Bronchial epithelial cell (primary cell): Measurements from ENCODE around the gene GPC4. TPM values are rescaled to one million over a fixed set of nuclear protein-coding genes. Genes with fewer than 3 reads are reported as not detected.

Source experiments
- DNase-seq: peaks from one replicate; pipeline ENCODE4 v3.0.0-alpha.2; 2010; ENCODE audit warnings: low read depth
- FAIRE-seq: peaks from 2 replicates; lab custom pipeline; 2011; peaks lifted over from hg19 to GRCh38; lab: Jason Lieb, UNC
- H3K27me3 ChIP-seq: 2 replicates; pipeline ENCODE4 v1.5.1; 2011; ENCODE audit warnings: low read length; ENCODE audit not compliant: control insufficient read depth, insufficient read depth
- H3K36me3 ChIP-seq: 2 replicates; pipeline ENCODE4 v1.5.1; 2011; ENCODE audit warnings: low read length; ENCODE audit not compliant: control insufficient read depth, insufficient read depth
- H3K4me3 ChIP-seq: 2 replicates; pipeline ENCODE4 v1.5.1; 2011; ENCODE audit warnings: mild to moderate bottlenecking, low read depth, low read length, control low read depth
- total RNA-seq: library from RNA; depleted of rRNA; stranded (reverse); fragments of >200 nt; gene quantifications from 2 replicates; pipeline ENCODE4 v1.2.1, GENCODE V29; 2014
- TF ChIP-seq, protein P1 (sequence below): IDR thresholded peaks from 2 replicates; pipeline ENCODE4 v1.5.1; 2011; ENCODE audit warnings: mild to moderate bottlenecking, moderate library complexity, low read length, control low read depth, inconsistent platforms; ENCODE audit not compliant: insufficient read depth, severe bottlenecking

Gene GPC4
- total RNA-seq, 1 donor from 2014 or later, result 0.26 TPM

GRCh38 chrX:133346026-133346425 is 69.3 kb downstream of the GPC4 start:
- TF ChIP-seq, protein P1, sequence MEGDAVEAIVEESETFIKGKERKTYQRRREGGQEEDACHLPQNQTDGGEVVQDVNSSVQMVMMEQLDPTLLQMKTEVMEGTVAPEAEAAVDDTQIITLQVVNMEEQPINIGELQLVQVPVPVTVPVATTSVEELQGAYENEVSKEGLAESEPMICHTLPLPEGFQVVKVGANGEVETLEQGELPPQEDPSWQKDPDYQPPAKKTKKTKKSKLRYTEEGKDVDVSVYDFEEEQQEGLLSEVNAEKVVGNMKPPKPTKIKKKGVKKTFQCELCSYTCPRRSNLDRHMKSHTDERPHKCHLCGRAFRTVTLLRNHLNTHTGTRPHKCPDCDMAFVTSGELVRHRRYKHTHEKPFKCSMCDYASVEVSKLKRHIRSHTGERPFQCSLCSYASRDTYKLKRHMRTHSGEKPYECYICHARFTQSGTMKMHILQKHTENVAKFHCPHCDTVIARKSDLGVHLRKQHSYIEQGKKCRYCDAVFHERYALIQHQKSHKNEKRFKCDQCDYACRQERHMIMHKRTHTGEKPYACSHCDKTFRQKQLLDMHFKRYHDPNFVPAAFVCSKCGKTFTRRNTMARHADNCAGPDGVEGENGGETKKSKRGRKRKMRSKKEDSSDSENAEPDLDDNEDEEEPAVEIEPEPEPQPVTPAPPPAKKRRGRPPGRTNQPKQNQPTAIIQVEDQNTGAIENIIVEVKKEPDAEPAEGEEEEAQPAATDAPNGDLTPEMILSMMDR, result no peak
- H3K4me3 ChIP-seq, result no peak overlapping the region
- no peak for FAIRE-seq

DNA sequence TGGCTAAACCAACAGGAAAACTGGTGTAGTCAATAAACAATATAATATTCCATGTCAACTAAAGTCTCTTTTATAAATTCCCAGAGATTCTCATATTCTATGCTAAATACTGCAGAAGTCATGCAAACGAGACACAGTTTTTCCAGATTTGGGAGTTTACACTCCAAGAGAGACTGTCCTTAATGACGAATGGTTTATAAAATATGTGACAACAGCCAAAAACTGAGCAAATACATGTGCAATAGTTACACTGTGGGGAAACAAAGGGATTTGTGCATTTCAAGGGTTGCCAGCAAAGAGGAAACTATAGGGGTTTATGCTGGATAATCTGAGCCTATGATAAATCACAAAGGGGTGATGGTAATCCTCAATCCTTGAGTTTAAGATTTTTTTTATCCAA is 75.7 kb downstream of the GPC4 start:
- no peak overlapping the region for H3K4me3 ChIP-seq
- no peaks in the 10 kb centered on the region for H3K36me3 ChIP-seq
- FAIRE-seq (no peak), DNase-seq (no peak)
- no peaks in the 10 kb centered on the region for H3K27me3 ChIP-seq
- TF ChIP-seq, protein P1, result no peak

More at GRCh38 chrX:133346026-133346425, 69.3 kb downstream of the GPC4 start:
- no peaks in the 10 kb centered on the region for H3K36me3 ChIP-seq
- DNase-seq, result no peak
- H3K27me3 ChIP-seq, result no peaks in the 10 kb centered on the region

DNA sequence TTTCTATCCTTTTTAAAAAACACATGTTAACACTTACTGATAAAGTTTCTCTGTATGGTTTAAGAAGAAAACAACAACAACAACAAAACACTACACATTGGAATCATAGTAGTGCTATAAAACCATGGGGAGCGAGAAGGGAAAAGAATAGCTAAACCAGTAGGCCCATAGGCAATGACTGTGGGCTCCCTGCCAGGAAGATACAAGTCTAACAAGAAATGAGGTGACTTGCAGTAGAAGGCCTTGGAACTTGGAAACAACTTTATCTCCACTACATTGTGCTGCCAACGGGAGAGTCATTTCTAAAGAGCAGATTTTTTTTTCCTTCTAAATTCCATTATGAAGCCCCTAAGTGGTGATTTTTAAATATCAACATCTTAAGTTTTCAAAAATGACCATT is 78.0 kb downstream of the GPC4 start:
- Histone ChIP-seq H3K27me3 (no peaks in the 10 kb centered on the region), H3K36me3 (no peaks in the 10 kb centered on the region), H3K4me3 (no peak overlapping the region)
- DNase-seq (peak; percentile 19), FAIRE-seq (no peak)
- TF ChIP-seq, protein P1, result no peak

- TF ChIP-seq, protein P1, result peak; percentile 41
- Histone ChIP-seq H3K36me3 (no peaks in the 10 kb centered on the region), H3K27me3 (no peaks in the 10 kb centered on the region), H3K4me3 (no peak overlapping the region)
- DNase-seq (peak; percentile 26), FAIRE-seq (no peak)
These were observed 80.3 kb downstream of the GPC4 start for GRCh38 chrX:133335027-133335426.

- H3K36me3 ChIP-seq, result no peaks in the 10 kb centered on the region
- DNase-seq (no peak), FAIRE-seq (no peak)
- H3K4me3 ChIP-seq, result no peak overlapping the region
- H3K27me3 ChIP-seq, result no peaks in the 10 kb centered on the region
- TF ChIP-seq, protein P1, result no peak
These were observed 82.0 kb downstream of the GPC4 start for GRCh38 chrX:133333154-133333750.

GRCh38 chrX:133332737-133333136 is 82.6 kb downstream of the GPC4 start:
- peak; percentile 6 for DNase-seq
- Histone ChIP-seq H3K4me3 (no peak overlapping the region), H3K27me3 (no peaks in the 10 kb centered on the region), H3K36me3 (no peaks in the 10 kb centered on the region)
- TF ChIP-seq, protein P1, result no peak
- peak; percentile 28 for FAIRE-seq
